Measurements from ENCODE around the gene ATXN7L1.

ATXN7L1 gene

DNA sequence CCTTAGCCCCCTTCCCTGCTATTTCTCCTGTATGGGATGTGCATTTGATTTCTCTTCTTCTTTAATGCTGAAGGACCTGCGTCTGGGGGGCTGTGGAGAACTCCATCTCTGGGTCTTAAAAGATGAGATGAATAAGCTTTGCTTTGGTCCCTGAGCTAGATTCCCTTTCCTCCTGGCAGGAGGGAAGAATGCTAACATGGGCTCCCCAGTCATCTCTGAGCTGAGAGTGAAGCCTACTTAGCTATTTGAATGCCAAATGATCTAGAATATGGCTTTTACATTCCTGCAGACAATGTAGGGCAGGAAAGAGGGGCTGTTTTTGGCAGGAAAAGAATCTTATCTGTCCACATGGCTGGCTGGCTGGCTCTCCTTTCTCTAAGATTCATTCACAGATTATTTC, 232.5 kb downstream of the ATXN7L1 start:
- DNase-seq (ENCODE audit: extremely low read depth, low read depth), result no peak
- no peak for TF ChIP-seq CTCF (IDR thresholded peaks at IDR 0.05; ENCODE audit: low read depth, low read length, missing control alignments)
- no peak overlapping the region for H3K4me3 ChIP-seq (replicated peaks; ENCODE audit: low read depth, low read length)

- TF ChIP-seq CTCF (IDR thresholded peaks at IDR 0.05; ENCODE audit: low read depth, low read length, missing control alignments), result no peak
- H3K4me3 ChIP-seq (replicated peaks; ENCODE audit: low read depth, low read length), result no peak overlapping the region
- DNase-seq (ENCODE audit: extremely low read depth, low read depth), result no peak
These were observed 233.0 kb downstream of the ATXN7L1 start for GRCh38 chr7:105643384-105643783.

- no peak for TF ChIP-seq CTCF (IDR thresholded peaks at IDR 0.05; ENCODE audit: low read depth, low read length, missing control alignments)
- no peak for DNase-seq (ENCODE audit: extremely low read depth, low read depth)
These were observed 234.1 kb downstream of the ATXN7L1 start for GRCh38 chr7:105642264-105642663.

DNA sequence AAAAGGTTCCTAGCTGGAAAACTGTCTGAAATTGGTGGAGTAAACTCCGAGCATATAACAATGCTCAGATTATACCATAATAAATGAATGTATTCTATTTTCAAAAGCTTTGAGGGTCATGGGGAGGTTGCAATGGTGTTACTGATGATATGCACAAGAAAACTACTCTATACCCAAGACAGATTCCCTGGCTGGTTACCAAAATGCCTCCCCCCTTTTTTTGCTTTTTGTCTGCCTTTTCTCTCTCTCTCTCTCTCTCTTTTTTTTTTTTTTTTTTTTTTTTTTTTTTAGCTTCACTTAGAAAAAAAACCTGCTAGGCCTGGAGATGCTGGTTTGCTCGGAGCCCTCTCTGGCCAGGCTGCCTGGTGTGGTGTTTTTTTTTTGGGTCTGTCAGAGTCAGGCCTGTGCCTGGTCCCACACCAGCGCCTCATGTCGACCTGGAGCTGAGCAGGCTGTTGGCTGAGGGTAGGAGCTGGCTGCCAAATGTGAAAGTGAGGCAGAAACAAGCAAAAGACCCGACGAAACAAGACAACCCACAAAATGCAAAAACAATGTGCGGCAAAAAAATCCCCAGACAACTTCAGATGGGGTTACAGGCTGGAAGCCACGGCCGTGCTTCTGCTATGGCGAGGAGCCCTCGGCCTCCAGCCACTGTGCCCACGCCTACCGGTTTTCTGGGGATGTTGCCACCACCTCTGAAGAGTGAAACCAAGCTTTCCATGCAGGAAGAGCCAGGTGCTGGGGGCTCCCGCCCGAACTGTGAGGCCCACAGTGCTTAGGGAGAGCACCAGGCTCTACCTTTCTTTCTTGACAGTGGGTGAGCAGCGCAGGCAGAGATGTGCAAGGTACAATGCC, 235.2 kb downstream of the ATXN7L1 start:
- no peak for DNase-seq (ENCODE audit: extremely low read depth, low read depth)
- TF ChIP-seq CTCF (IDR thresholded peaks at IDR 0.05; ENCODE audit: low read depth, low read length, missing control alignments), result no peak

More at GRCh38 chr7:105642264-105642663, 234.1 kb downstream of the ATXN7L1 start:
- no peak overlapping the region for H3K4me3 ChIP-seq (replicated peaks; ENCODE audit: low read depth, low read length)

GRCh38 chr7:105639667-105640493, 236.5 kb downstream of the ATXN7L1 start:
- DNase-seq (ENCODE audit: extremely low read depth, low read depth), result no peak
- H3K4me3 ChIP-seq (replicated peaks; ENCODE audit: low read depth, low read length), result no peak overlapping the region
- TF ChIP-seq CTCF (IDR thresholded peaks at IDR 0.05; ENCODE audit: low read depth, low read length, missing control alignments), result no peak

More for the DNA sequence above, 235.2 kb downstream of the ATXN7L1 start:
- no peak overlapping the region for H3K4me3 ChIP-seq (replicated peaks; ENCODE audit: low read depth, low read length)

DNA sequence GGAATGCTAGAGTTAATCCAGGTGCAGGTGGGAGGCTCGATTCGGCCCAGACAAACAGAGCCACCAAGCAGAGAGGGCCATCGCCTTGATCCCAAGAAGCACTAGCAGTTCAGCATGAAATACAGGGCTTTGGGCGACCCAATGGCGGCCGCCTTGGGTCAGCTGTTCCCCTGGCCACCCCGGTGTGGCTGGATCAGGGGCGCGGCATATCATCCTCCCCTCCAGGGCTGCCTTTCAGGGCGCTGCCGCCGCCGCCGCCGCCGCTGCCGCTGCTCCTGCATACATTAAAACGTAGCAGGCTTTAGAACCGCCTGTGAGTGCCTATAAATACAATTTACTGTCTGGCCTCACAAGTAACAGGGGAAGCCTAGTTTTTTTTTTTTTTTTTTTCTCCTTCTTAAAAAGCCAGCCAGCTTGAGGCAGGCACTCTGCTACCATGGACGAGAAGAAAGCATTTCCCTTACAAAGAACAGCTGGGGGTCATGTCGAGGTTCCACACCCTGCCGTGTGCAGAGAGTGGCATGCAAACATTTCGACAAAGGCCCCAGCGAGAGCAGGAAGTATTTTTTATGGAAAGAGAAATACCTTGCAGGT, 237.4 kb downstream of the ATXN7L1 start:
- no peak overlapping the region for H3K4me3 ChIP-seq (replicated peaks; ENCODE audit: low read depth, low read length)
- TF ChIP-seq CTCF (IDR thresholded peaks at IDR 0.05; ENCODE audit: low read depth, low read length, missing control alignments), result no peak
- DNase-seq (ENCODE audit: extremely low read depth, low read depth), result no peak

Measured in HFF-Myc (cell line).